NCI-H2107 treated with DMSO at 0.1 percent for 48 hours (cell line): ENCODE results near the gene GLTP.

Experiments
- DNase-seq: peaks from one replicate; lab custom pipeline; 2025; ENCODE audit not compliant: unreplicated experiment; lab: John Stamatoyannopoulos, UW

Gene GLTP

GRCh38 chr12:109803678-109804077 lies 76.7 kb downstream of the GLTP start:
- DNase-seq = no peak

GRCh38 chr12:109802828-109803227 lies 77.5 kb downstream of the GLTP start:
- no peak for DNase-seq
